HG03457 (cell line): ENCODE data around the gene SYNM.

Experiments used
- ATAC-seq: cut with Tn5 transposase; IDR thresholded peaks from one replicate; pipeline ENCODE4 v1.9.1; 2021; ENCODE audit warnings: moderate number of reproducible peaks; ENCODE audit not compliant: unreplicated experiment

Gene SYNM

GRCh38 chr15:99082798-99083197 is 22.1 kb upstream of the SYNM start:
- no peak for ATAC-seq

- no peak for ATAC-seq
These were observed 19.9 kb upstream of the SYNM start for GRCh38 chr15:99084965-99085364.

- no peak for ATAC-seq
These were observed 19.2 kb upstream of the SYNM start for GRCh38 chr15:99085413-99086326.

DNA sequence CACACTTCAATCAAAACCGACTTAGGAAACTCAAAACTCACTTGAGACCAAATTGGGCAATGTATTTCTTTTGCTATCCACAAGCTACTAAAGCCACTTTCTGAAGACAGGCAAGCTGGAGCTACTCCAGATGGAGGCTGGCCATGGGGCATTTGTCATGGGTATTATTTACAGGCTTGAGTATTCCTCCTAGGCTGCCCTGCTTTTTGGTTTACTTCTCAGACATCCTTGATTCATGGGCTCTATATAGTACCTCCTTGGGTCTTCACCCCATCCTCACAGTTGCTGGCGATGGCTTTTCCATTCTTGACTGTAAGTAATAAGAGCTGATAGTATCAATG is 18.6 kb upstream of the SYNM start:
- ATAC-seq = no peak

DNA sequence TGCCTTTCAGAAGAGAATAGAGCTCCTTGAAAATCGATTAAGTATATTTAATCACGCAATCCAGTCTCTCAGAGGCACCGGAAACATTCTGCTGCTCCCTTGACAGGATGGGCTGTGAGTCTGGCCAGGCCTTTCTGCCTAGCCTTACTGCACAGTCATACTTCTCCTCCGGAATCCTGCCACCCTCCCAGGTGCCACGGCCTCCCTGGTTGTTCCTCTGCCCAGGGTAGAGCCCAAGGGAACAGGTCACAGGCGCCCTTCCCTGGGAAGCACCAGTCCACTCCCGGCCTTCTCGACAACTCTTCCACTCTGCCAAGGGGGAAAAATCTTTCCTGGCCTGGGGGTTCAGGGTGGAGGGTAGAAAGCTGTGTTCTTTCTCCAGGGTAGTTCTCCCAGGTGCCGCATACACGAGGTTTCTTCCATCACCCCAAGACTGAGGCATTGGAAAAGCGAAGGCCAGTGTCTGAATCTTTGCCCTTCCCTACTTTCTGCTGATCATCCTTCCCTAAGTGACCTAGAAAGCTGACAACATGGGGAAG is 17.4 kb upstream of the SYNM start:
- ATAC-seq = no peak

- ATAC-seq = peak; percentile 99
These were observed 14.7 kb upstream of the SYNM start for GRCh38 chr15:99090011-99090699.

DNA sequence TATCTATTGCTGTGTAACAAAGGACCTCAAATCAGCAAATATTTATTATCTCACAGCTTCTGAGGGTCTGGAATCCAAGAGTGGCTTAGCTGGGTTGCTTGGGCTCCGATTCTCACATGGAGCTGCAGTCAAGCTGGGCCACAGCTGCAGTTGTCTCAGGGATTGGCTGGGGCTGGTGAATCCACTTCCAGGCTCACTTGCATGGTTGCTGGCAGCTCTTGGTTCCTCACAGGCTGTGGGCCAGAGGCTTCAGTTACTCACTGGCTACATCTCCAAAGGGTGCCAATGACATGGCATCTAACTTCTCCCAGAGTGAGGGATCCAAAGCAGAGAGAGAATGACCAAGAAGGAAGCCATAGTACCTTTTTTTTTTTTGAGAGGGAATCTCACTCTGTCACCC is 13.9 kb upstream of the SYNM start:
- ATAC-seq = no peak

DNA sequence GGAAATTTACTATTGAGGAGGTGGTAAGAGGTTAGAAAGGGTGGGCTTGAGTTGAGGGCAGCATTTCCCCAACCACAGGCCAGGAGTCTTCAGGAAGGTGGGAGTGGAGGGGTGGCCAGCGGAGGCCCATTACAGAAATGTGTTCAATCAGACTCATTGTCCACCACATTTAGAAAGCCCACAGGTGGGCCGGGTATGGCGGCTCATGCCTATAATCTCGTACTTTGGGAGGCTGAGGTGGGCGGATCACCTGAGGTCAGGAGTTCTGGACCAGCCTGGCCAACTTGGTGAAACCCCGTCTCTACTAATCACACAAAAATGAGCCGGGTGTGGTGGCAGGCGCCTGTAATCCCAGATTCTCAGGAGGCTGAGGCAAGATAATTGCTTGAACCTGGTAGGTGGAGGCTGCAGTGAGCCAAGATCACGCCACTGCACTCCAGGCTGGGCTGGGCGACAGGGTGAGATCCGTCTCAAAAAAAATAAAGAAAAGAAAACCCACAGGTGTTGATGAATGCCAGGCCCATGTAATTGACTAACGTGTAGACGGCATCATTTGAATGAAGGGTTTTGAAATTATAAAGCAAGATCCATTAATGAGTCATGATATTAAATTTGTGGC is 12.2 kb upstream of the SYNM start:
- no peak for ATAC-seq

GRCh38 chr15:99095626-99096025 is 9.3 kb upstream of the SYNM start:
- no peak for ATAC-seq

DNA sequence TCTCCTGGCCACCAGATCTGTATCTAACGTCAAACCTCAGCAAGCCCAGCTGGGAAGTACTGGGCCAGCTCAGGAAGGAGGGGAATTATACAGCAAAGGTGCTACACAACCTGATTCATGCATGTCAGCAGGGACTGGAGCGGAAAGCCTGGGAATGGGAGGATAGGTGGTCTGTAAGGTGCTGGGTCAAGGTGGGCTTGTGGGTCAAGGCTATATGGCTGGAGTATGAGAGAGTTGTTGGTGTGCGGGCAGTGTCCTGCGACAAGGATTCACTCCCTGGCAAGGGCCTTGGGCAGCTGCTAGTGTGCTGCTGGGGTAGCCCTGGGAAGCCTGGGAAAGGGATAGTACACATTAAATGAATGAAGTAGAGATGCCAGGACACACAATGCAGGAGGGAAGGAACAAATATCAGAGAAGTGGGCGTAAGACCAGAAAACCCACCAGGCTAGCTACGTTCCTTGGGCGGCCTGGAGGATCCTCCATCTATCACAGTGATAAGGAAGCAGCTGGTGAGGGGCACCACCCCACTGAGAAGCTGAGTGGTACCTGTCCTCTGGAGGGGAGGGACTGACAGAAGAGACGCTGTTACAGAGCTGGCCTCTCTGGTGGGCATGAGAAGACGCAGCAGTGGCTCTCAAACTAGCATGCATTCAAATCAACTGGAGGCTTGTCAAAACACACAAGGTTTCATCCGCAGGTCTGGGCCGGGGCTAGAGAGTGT is 8.5 kb upstream of the SYNM start:
- ATAC-seq = no peak

DNA sequence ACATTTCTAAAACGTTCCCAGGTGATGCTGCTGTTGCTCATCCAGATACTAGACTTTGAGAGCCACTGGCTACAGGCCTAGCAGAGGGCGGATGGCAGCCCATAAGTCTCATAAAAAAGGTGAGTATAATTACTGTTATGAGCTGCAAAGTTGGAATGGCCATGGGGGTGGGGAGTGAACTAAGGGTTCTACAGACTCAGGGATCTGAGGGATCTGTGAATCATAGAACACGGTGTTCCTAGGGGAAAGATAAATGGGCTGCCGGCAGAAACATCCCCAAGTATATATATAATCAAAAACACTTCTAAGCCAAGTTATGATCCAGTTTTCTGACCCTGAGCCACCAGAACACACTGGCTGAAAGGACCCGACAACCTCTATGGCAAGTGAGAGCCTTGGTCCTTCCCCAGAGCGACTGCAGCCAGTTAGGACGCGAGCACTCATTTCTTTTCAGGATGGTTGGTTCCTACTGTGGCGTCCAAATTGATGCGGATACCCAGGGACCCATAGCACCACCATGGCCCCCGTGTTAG is 7.9 kb upstream of the SYNM start:
- ATAC-seq = no peak

- no peak for ATAC-seq
These were observed 7.2 kb upstream of the SYNM start for GRCh38 chr15:99097441-99098410.

GRCh38 chr15:99098426-99098825 is 6.5 kb upstream of the SYNM start:
- ATAC-seq = no peak

DNA sequence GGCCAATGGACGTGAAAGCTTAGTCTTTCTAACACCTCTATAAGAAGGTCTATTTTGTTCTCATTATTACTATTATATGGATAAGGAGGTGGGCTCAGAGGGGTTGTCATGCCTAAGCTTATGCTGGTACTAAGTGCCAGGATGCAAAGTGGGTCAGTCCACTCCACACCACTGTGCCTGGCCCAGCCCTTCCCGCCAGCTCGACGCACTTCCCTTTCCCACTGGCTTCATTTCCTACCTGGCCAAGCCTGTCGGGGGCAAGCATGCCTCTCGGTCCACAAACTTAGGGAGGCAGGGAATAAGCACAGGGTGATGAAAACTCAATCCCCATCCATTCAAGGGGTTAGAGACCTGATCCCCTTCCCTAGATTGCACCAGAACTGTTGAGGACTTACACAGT is 5.9 kb upstream of the SYNM start:
- ATAC-seq = no peak

DNA sequence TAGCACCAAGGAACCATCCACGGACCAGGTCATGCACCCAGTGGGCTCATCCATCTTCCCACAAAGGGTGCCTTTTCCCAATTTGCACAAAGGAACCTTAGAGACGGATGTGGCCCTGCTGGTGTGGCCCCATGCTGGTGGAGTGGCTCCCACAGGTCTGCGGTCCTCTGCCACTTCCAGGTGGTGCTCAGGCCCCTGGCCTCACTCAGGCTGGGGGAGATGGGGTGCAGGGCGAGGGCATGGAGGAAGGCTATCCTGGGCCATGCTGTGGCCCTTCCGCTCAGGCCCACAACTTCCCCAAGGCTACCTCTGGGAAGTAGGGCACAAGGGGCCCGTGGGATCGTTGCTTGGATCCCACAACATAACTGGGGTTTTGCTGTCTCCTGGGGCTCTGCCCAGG is 5.2 kb upstream of the SYNM start:
- ATAC-seq = no peak

- no peak for ATAC-seq
These were observed 4.4 kb upstream of the SYNM start for GRCh38 chr15:99100245-99101173.

- no peak for ATAC-seq
These were observed 3.4 kb upstream of the SYNM start for GRCh38 chr15:99101501-99101900.
